HUES6 (cell line): ENCODE measurements around the gene FLOT1.
A peak's percentile ranks its signal among the peaks of the same experiment; 100 is the strongest.
"Not testable (repeated sequence)": the region's sequence is repeated elsewhere in the genome, so short reads cannot be mapped to it uniquely, and the experiment has no call there.

Experiments
- H3K27ac ChIP-seq: 2 replicates; pipeline ENCODE4 v1.7.0; 2013; ENCODE audit warnings: low read depth, mild to moderate bottlenecking, low read length, inconsistent platforms
- H3K27me3 ChIP-seq: 2 replicates; pipeline ENCODE4 v1.6.1; 2013; ENCODE audit warnings: low read length; ENCODE audit not compliant: control insufficient read depth, insufficient read depth
- H3K36me3 ChIP-seq: 2 replicates; pipeline ENCODE4 v1.6.1; 2013; ENCODE audit warnings: low read length; ENCODE audit not compliant: control insufficient read depth, insufficient read depth
- H3K4me1 ChIP-seq: 2 replicates; pipeline ENCODE4 v1.6.1; 2013; ENCODE audit warnings: low read length; ENCODE audit not compliant: control insufficient read depth, insufficient read depth
- H3K4me3 ChIP-seq: 2 replicates; pipeline ENCODE4 v1.5.1; 2013; ENCODE audit warnings: low read depth, low read length
- H3K9ac ChIP-seq: one replicate; pipeline ENCODE4 v1.6.1; 2013; ENCODE audit warnings: mild to moderate bottlenecking, low read length
- H3K9me3 ChIP-seq: 2 replicates; pipeline ENCODE4 v1.6.1; 2013; ENCODE audit warnings: low read depth, low read length; ENCODE audit not compliant: control insufficient read depth, insufficient read depth

Gene FLOT1

DNA sequence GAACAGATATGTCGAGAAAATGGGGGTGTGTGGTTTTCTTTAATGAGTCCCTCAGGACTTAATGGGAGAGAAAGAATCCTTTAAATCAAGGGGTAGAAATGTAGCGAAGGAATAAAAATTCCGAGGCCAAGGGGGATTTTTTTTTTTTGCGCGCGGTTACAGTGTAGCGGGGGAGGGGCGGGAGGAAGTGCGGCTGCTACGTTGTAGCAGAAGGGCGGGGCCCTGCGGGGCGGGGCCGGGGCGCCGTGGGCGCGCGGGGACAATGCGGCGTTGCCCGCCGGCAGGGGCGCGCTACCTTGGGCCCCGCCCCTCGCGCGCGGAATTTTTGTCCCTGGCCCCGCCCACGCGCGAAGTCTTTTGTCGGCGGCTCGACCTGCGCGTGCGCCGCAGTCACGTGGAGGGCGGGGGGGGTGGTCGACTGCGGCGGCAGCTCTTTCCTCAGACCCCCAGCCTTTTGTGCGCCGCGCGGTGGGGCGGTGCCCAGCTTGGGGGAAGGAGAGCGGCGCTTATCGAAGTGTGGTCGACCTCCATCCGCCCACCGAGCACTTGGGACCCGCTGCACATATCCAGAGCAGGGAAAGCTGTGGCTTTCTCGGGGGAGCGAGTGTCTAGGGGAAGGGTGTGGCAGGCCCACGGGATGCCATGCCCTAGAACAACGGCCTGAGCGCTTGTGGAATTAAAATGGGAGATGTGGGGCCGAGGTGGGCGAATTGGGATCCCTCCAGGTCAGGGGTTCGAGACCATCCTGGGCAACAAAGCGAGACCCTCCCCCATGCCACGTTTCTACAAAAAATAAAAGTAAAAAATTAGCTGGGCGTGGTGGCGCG, 21.1 kb downstream of the FLOT1 start:
- H3K9me3 ChIP-seq = no peaks in the 10 kb centered on the region
- peaks cover 45% of the 10 kb centered on the region for H3K36me3 ChIP-seq
- peak overlapping the region; percentile 99 for H3K27ac ChIP-seq
- H3K4me1 ChIP-seq = peaks cover 13% of the 10 kb centered on the region
- no peaks in the 10 kb centered on the region for H3K27me3 ChIP-seq
- peak overlapping the region; percentile 99 for H3K4me3 ChIP-seq
- H3K9ac ChIP-seq = peak overlapping the region; percentile 100

DNA sequence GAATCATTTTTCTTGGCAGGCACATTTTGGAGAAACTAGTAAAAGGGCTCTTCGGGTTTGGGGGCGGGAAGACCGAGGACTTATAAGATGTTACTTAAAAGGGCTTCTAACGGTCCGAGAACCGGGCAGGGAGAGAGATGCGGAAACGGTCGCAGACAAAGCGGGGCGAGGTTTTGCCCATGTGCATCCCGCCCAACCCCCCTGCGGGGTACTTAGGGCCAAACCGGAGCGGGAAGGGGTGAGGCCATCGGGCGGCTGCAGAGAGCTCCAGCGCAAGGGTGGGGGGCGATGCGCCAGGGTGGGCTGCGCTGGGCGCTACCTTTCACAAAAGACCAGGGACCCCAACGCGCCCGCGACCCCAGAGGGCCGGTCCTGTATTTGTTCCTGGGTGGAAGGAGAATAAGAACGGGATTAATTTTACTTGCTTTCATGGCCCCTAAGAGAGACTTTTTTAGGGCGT, 21.7 kb downstream of the FLOT1 start:
- Histone ChIP-seq H3K9ac (peak overlapping the region; percentile 99), H3K27me3 (no peaks in the 10 kb centered on the region), H3K27ac (peak overlapping the region; percentile 99), H3K4me3 (peak overlapping the region; percentile 99), H3K36me3 (peaks cover 45% of the 10 kb centered on the region), H3K4me1 (peaks cover 15% of the 10 kb centered on the region), H3K9me3 (no peaks in the 10 kb centered on the region)

GRCh38 chr6:30719791-30720737, 22.4 kb downstream of the FLOT1 start, which contains the start of gene TUBB:
TSS of gene TUBB (plus strand) at chr6:30720352. CDS start at chr6:30720507, 155 bp downstream.
- Histone ChIP-seq H3K4me1 (peaks cover 15% of the 10 kb centered on the region), H3K36me3 (peaks cover 40% of the 10 kb centered on the region), H3K27me3 (no peaks in the 10 kb centered on the region)

DNA sequence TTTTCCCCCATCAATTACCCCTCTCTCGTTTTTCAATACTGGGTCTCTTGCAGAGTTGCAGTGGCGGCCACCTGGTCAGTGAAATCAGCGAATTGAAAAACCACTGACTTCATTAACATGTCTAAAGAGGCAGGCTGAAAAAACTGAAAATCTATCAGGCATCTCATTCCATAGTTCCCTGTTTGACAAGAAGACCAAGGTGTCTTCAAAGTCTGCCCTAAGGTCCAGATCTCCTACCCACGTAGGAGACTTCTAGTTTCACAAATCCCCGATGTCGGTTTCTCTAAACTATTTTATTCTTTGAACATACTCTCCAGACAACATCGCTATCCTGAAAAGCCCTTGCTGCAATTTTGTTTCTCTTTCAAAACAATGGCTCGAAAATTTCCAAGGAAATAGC, 23.1 kb downstream of the FLOT1 start:
- Histone ChIP-seq H3K9me3 (no peaks in the 10 kb centered on the region), H3K4me3 (peak overlapping the region; percentile 99), H3K36me3 (peaks cover 40% of the 10 kb centered on the region), H3K27me3 (no peaks in the 10 kb centered on the region), H3K9ac (peak overlapping the region; percentile 99), H3K27ac (peak overlapping the region; percentile 93), H3K4me1 (peaks cover 15% of the 10 kb centered on the region)

More at GRCh38 chr6:30719791-30720737, 22.4 kb downstream of the FLOT1 start, which contains the start of gene TUBB:
- Histone ChIP-seq H3K9ac (peak within 1 kb of the TSS; percentile 99), H3K27ac (peak within 1 kb of the TSS; percentile 99), H3K4me3 (peak within 1 kb of the TSS; percentile 99), H3K9me3 (no peaks in the 10 kb centered on the region)

DNA sequence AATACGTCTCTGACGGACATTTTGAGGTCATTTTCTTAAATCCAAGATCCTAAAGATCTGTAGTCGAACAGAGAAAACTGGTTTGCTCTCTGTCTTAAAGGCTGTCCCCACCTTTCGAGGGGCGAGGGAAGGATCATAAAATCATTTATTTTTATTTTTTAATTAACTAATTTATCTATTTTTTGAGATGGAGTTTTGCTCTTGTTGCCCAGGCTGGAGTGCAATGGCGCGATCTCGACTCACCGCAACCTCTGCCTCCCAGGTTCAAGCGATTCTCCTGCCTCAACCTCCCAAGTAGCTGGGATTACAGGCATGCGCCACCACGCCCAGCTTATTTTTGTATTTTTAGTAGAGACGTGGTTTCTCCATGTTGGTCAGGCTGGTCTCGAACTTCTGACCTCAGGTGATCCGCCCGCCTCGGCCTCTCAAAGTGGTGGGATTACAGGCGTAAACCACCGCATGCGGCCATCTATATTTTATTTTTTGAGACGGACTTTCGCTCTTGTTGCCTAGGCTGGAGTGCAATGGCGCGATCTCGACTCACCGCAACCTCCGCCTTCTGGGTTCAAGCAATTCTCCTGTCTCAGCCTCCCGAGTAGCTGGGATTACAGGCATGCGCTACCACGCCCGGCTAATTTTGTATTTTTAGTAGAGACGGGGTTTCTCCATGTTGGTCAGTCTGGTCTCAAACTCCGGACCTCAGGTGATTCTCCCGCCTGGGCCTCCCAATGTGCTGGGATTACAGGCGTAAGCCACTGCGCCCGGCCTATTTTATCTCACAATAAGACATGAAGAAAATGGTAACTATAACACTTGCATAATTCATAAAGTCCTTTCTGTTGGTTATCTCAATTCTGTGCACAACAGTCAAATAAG, 24.4 kb downstream of the FLOT1 start:
- Histone ChIP-seq H3K4me1 (peaks cover 15% of the 10 kb centered on the region), H3K4me3 (peak overlapping the region; percentile 89), H3K27ac (peak overlapping the region; percentile 59; the same call in 1 of the 2 replicates), H3K9ac (peak overlapping the region; percentile 99), H3K36me3 (peaks cover 40% of the 10 kb centered on the region)
- H3K9me3 ChIP-seq, H3K27me3 ChIP-seq: not testable (repeated sequence)

- no peaks in the 10 kb centered on the region for H3K27me3 ChIP-seq
- H3K4me3 ChIP-seq = peak within 1 kb of the TSS; percentile 89
- peaks cover 40% of the 10 kb centered on the region for H3K36me3 ChIP-seq
- peaks cover 12% of the 10 kb centered on the region for H3K4me1 ChIP-seq
- peak within 1 kb of the TSS; percentile 88; the same call in 1 of the 2 replicates for H3K27ac ChIP-seq
- no peaks in the 10 kb centered on the region for H3K9me3 ChIP-seq
- peak within 1 kb of the TSS; percentile 97 for H3K9ac ChIP-seq
Observed at GRCh38 chr6:30717129-30717844, 25.2 kb downstream of the FLOT1 start, which contains the start of gene MDC1. TSS of gene MDC1 (minus strand) at chr6:30717281. CDS start at chr6:30715175, 2,106 bp downstream.

DNA sequence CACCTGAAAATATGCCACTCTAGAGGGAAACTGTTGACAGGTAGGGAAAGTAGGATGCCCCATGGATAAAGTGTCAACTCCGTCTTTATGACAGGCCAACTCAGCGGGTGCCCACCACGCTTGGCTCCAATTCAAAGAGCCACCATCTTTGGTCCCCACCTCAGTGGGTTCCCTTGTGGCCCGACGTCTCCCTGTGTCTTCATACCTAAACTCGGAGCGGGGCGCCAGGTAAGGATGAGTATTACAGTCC, 25.7 kb downstream of the FLOT1 start:
- Histone ChIP-seq H3K9ac (peak overlapping the region; percentile 97), H3K27ac (peak overlapping the region; percentile 88; the same call in 1 of the 2 replicates), H3K27me3 (no peaks in the 10 kb centered on the region), H3K9me3 (no peaks in the 10 kb centered on the region), H3K36me3 (peaks cover 41% of the 10 kb centered on the region), H3K4me3 (peak overlapping the region; percentile 89), H3K4me1 (peaks cover 12% of the 10 kb centered on the region)

- peaks cover 60% of the 10 kb centered on the region for H3K36me3 ChIP-seq
- no peak overlapping the region for H3K9ac ChIP-seq
- no peaks in the 10 kb centered on the region for H3K27me3 ChIP-seq
- peaks cover 7% of the 10 kb centered on the region for H3K4me1 ChIP-seq
- H3K9me3 ChIP-seq = no peaks in the 10 kb centered on the region
- no peak overlapping the region for H3K4me3 ChIP-seq
- H3K27ac ChIP-seq = no peak overlapping the region
Observed at GRCh38 chr6:30714263-30714662, 28.2 kb downstream of the FLOT1 start.

GRCh38 chr6:30712441-30712945, 30.0 kb downstream of the FLOT1 start:
- H3K9me3 ChIP-seq = no peaks in the 10 kb centered on the region
- no peak overlapping the region for H3K4me3 ChIP-seq
- peaks cover 4% of the 10 kb centered on the region; the same call in 1 of the 2 replicates for H3K4me1 ChIP-seq
- H3K36me3 ChIP-seq = peaks cover 76% of the 10 kb centered on the region
- no peak overlapping the region for H3K27ac ChIP-seq
- no peak overlapping the region for H3K9ac ChIP-seq
- H3K27me3 ChIP-seq = no peaks in the 10 kb centered on the region
